A673 (cell line): ENCODE data around the gene SRPRA.
A peak's percentile ranks its signal among the peaks of the same experiment; 100 is the strongest.

Experiments
- EZH2 ChIP-seq: fragments of 200-600 bp; sonication (generic); IDR thresholded peaks from 2 replicates; pipeline ENCODE4 v1.6.1; 2017; ENCODE audit warnings: borderline replicate concordance, low read depth, mild to moderate bottlenecking, mixed read lengths, antibody characterized with exemption, low read length; ENCODE audit not compliant: poor library complexity, severe bottlenecking
- TF ChIP-seq, protein P1 (sequence below): fragments of 300-800, 200-600 bp; sonication (generic); conservative IDR thresholded peaks from 2 replicates; pipeline ENCODE4 v1.5.1; 2017; ENCODE audit warnings: low read depth, mild to moderate bottlenecking, antibody characterized with exemption, low read length, moderate library complexity, mixed read lengths

DNA sequence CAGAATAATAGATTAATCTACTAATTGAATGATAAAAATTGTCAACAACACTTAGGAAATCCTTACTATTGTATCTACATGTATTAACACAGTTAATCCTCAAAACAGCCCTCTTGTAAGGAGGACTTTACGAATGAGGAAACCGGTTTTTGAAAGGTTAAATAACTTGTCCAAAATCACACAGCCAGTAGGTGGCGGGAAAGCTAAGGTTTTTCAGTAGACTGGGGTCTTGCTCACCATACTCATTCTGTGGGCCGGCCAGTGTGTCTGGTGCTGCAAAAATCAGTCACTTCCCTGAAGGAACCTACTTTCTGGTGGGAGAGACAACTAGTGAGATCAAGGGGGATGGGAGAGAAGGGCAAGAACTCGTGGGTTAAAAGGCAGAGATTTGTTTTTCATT is 39.0 kb upstream of the SRPRA start:
- TF ChIP-seq, protein P1, sequence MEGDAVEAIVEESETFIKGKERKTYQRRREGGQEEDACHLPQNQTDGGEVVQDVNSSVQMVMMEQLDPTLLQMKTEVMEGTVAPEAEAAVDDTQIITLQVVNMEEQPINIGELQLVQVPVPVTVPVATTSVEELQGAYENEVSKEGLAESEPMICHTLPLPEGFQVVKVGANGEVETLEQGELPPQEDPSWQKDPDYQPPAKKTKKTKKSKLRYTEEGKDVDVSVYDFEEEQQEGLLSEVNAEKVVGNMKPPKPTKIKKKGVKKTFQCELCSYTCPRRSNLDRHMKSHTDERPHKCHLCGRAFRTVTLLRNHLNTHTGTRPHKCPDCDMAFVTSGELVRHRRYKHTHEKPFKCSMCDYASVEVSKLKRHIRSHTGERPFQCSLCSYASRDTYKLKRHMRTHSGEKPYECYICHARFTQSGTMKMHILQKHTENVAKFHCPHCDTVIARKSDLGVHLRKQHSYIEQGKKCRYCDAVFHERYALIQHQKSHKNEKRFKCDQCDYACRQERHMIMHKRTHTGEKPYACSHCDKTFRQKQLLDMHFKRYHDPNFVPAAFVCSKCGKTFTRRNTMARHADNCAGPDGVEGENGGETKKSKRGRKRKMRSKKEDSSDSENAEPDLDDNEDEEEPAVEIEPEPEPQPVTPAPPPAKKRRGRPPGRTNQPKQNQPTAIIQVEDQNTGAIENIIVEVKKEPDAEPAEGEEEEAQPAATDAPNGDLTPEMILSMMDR: peak; percentile 59
- TF ChIP-seq EZH2: no peak
